ENCODE results near the gene HLF.

DNA sequence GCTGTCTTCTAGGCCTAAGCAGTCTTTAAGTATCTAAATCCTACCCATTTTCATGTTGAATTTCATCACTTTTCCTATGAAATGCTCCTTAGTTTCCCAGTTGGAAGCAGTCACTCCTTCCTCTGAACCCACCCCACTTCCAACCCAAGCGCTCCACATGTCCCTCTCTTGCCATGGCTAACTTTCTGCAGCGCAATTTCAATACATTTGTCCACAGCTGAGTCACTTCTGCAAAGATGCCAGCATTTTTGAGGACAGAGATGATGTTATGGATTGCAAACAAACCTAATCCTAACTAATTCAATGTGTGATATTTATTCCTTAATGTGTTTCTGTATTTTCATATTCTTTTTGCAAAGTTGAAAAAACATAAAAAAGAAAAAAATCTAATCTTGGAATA lies 71.7 kb downstream of the HLF start:
- no peak for TF ChIP-seq POLR2A (IDR thresholded peaks at IDR 0.05)
- TF ChIP-seq, protein P1, sequence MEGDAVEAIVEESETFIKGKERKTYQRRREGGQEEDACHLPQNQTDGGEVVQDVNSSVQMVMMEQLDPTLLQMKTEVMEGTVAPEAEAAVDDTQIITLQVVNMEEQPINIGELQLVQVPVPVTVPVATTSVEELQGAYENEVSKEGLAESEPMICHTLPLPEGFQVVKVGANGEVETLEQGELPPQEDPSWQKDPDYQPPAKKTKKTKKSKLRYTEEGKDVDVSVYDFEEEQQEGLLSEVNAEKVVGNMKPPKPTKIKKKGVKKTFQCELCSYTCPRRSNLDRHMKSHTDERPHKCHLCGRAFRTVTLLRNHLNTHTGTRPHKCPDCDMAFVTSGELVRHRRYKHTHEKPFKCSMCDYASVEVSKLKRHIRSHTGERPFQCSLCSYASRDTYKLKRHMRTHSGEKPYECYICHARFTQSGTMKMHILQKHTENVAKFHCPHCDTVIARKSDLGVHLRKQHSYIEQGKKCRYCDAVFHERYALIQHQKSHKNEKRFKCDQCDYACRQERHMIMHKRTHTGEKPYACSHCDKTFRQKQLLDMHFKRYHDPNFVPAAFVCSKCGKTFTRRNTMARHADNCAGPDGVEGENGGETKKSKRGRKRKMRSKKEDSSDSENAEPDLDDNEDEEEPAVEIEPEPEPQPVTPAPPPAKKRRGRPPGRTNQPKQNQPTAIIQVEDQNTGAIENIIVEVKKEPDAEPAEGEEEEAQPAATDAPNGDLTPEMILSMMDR (IDR thresholded peaks at IDR 0.05), result no peak
